HepG2 (cell line): Measurements from ENCODE around the gene UBE4A. TPM values are rescaled to one million over a fixed set of nuclear protein-coding genes. Genes with fewer than 3 reads are reported as not detected.

Experiments used
- ARHGAP35 ChIP-seq: sonication (generic); formaldehyde crosslinking; IDR thresholded peaks from 2 replicates; pipeline ENCODE4 v1.9.0; 2022; ENCODE audit warnings: mild to moderate bottlenecking, inconsistent platforms, moderate library complexity, missing genetic modification reagents, borderline replicate concordance
- HNRNPL ChIP-seq: fragments of 200-400 bp; formaldehyde crosslinking; IDR thresholded peaks from 2 replicates; pipeline ENCODE4 v1.6.1; 2017; ENCODE audit warnings: mild to moderate bottlenecking, low read depth, low read length
- KDM5A ChIP-seq: fragments of 200-600 bp; sonication (generic); IDR thresholded peaks from 2 replicates; pipeline ENCODE4 v1.7.0; 2018; ENCODE audit warnings: antibody characterized with exemption, mild to moderate bottlenecking, low read length, borderline replicate concordance
- KLF15 ChIP-seq: sonication (generic); formaldehyde crosslinking; IDR thresholded peaks from 2 replicates; pipeline ENCODE4 v1.8.1; 2023; ENCODE audit warnings: borderline replicate concordance, mild to moderate bottlenecking, inconsistent platforms, missing genetic modification reagents, mixed read lengths
- KLF16 ChIP-seq, 2 experiments: sonication (generic) in 1 of 2; formaldehyde crosslinking in 1 of 2; IDR thresholded peaks; 2 replicates each; pipeline versions ENCODE4 v1.6.1 to v1.8.0; 2016 to 2023; ENCODE audit warnings: missing genetic modification reagents in 2 of 2, missing compliant biosample characterization in 1 of 2
- MXI1 ChIP-seq: IDR thresholded peaks from 3 replicates; pipeline ENCODE4 v1.6.1; 2012; ENCODE audit warnings: low read depth, low read length, inconsistent platforms, borderline replicate concordance
- MZF1 ChIP-seq: sonication (generic); formaldehyde crosslinking; IDR thresholded peaks from 2 replicates; pipeline ENCODE4 v1.8.1; 2023; ENCODE audit warnings: mild to moderate bottlenecking, missing genetic modification reagents, borderline replicate concordance
- NR2C2 ChIP-seq: sonication (generic); formaldehyde crosslinking; IDR thresholded peaks from 2 replicates; pipeline ENCODE4 v1.4.0; 2020; ENCODE audit warnings: missing genetic modification reagents, mild to moderate bottlenecking, moderate library complexity, borderline replicate concordance
- TERF1 ChIP-seq: sonication (generic); formaldehyde crosslinking; IDR thresholded peaks from 2 replicates; pipeline ENCODE4 v1.8.0; 2022; ENCODE audit warnings: mild to moderate bottlenecking, missing genetic modification reagents, moderate library complexity
- ZNF260 ChIP-seq: sonication (generic); formaldehyde crosslinking; IDR thresholded peaks from 2 replicates; pipeline ENCODE4 v1.4.0; 2020; ENCODE audit warnings: missing genetic modification reagents, low read depth, mild to moderate bottlenecking, borderline replicate concordance
- ZNF30 ChIP-seq: sonication (generic); formaldehyde crosslinking; IDR thresholded peaks from 2 replicates; pipeline ENCODE4 v1.5.0; 2020; ENCODE audit warnings: mild to moderate bottlenecking, missing genetic modification reagents
- ZNF382 ChIP-seq: sonication (generic); formaldehyde crosslinking; IDR thresholded peaks from 2 replicates; pipeline ENCODE4 v1.5.0; 2020; ENCODE audit warnings: missing genetic modification reagents, mild to moderate bottlenecking, borderline replicate concordance
- ZNF782 ChIP-seq: sonication (generic); formaldehyde crosslinking; IDR thresholded peaks from 2 replicates; pipeline ENCODE4 v1.4.0; 2020; ENCODE audit warnings: missing genetic modification reagents, mild to moderate bottlenecking, borderline replicate concordance
- polyA plus RNA-seq, 8 experiments: library from polyadenylated mRNA; depleted of rRNA in 3 of 8; stranded (reverse) in 7 of 8; unstranded in 1 of 8; fragments of >200 nt; fragmentation: Illumina TruSeq in 4 of 8; extraction: Trizol in 4 of 8; gene quantifications; 2 replicates each; pipeline versions ENCODE4 v1.2.1 to v1.2.3, GENCODE V29; 2011 to 2016; ENCODE audit warnings: low read depth in 4 of 8, missing spikeins in 1 of 8, mixed read lengths in 1 of 8; ENCODE audit not compliant: insufficient read depth in 1 of 8
- total RNA-seq, 5 experiments: library from RNA; depleted of rRNA; stranded (reverse); fragments of >200 nt; fragmentation: Illumina TruSeq; extraction: Trizol; gene quantifications; 2 replicates each; pipeline ENCODE4 v1.2.3, GENCODE V29; 2016; ENCODE audit warnings: low read depth in 1 of 5
- TF ChIP-seq, protein P1 (sequence below): sonication (generic); formaldehyde crosslinking; IDR thresholded peaks from 2 replicates; pipeline ENCODE4 v1.4.0; 2020; ENCODE audit warnings: missing genetic modification reagents
- TF ChIP-seq, protein P2 (sequence below): IDR thresholded peaks from 2 replicates; pipeline ENCODE4 v1.6.1; 2016; ENCODE audit warnings: control low read depth
- TF ChIP-seq, protein P3 (sequence below): IDR thresholded peaks from 2 replicates; pipeline ENCODE4 v1.6.1; 2016; ENCODE audit warnings: missing biosample characterization, missing genetic modification reagents, low read depth

The UBE4A gene
- total and polyA plus RNA-seq, 2 of the 13 experiments (the other 11 are each of a cell fraction or from before 2014, with no cell fraction given) = 15.1 to 32.7 TPM

- TF ChIP-seq, protein P1, sequence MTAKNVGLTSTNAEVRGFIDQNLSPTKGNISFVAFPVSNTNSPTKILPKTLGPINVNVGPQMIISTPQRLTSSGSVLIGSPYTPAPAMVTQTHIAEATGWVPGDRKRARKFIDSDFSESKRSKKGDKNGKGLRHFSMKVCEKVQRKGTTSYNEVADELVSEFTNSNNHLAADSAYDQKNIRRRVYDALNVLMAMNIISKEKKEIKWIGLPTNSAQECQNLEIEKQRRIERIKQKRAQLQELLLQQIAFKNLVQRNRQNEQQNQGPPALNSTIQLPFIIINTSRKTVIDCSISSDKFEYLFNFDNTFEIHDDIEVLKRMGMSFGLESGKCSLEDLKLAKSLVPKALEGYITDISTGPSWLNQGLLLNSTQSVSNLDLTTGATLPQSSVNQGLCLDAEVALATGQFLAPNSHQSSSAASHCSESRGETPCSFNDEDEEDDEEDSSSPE = peak; percentile 40
- TF ChIP-seq, protein P2, sequence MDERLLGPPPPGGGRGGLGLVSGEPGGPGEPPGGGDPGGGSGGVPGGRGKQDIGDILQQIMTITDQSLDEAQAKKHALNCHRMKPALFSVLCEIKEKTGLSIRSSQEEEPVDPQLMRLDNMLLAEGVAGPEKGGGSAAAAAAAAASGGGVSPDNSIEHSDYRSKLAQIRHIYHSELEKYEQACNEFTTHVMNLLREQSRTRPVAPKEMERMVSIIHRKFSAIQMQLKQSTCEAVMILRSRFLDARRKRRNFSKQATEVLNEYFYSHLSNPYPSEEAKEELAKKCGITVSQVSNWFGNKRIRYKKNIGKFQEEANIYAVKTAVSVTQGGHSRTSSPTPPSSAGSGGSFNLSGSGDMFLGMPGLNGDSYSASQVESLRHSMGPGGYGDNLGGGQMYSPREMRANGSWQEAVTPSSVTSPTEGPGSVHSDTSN (CRISPR knock-in tag) = no peak
- TF ChIP-seq ZNF782 = no peak
- TF ChIP-seq NR2C2 (CRISPR knock-in tag) = peak; percentile 79; the same call in 1 of the 2 replicates
- no peak; a peak in 1 of 4 replicates for TF ChIP-seq KLF16 (CRISPR knock-in tag; IDR thresholded peaks at IDR 0.05)
- no peak for TF ChIP-seq ARHGAP35 (CRISPR knock-in tag)
- no peak for TF ChIP-seq ZNF30
- TF ChIP-seq HNRNPL = no peak
- TF ChIP-seq KLF15 (CRISPR knock-in tag) = no peak
- TF ChIP-seq ZNF382 = no peak
- no peak for TF ChIP-seq ZNF260 (CRISPR knock-in tag)
- TF ChIP-seq TERF1 (CRISPR knock-in tag) = no peak
- no peak for TF ChIP-seq MZF1
- peak; percentile 97 for TF ChIP-seq KDM5A
- TF ChIP-seq MXI1 = no peak
- TF ChIP-seq, protein P3, sequence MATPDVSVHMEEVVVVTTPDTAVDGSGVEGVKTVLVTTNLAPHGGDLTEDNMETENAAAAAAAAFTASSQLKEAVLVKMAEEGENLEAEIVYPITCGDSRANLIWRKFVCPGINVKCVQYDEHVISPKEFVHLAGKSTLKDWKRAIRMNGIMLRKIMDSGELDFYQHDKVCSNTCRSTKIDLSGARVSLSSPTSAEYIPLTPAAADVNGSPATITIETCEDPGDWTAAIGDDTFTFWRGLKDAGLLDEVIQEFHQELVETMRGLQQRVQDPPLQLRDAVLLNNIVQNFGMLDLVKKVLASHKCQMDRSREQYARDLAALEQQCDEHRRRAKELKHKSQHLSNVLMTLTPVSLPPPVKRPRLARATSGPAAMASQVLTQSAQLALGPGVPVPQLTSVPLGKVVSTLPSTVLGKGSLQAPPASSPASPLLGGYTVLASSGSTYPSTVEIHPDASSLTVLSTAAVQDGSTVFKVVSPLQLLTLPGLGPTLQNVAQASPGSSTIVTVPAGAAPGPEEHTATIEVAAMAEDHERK = no peak
These were observed 41.9 kb downstream of the UBE4A start, which contains the start of gene ATP5MG (continued) for GRCh38 chr11:118401151-118401879.
